OCI-LY1 (cell line): ENCODE measurements around the gene CDK10.

Experiments
- H2AFZ ChIP-seq: fragments of 200-600 bp; sonication (generic), shearing (Covaris generic); 2 replicates; pipeline ENCODE4 v1.6.0; 2014; ENCODE audit warnings: antibody characterized with exemption, mild to moderate bottlenecking, low read length
- H3F3A ChIP-seq: fragments of 200-600 bp; sonication (generic), shearing (Covaris generic); 2 replicates; pipeline ENCODE4 v1.6.0; 2014; ENCODE audit warnings: mild to moderate bottlenecking, antibody characterized with exemption, low read length, moderate library complexity; ENCODE audit not compliant: insufficient read depth
- H3K27ac ChIP-seq: fragments of 200-600 bp; sonication (generic); 2 replicates; pipeline ENCODE4 v1.5.1; 2014; ENCODE audit warnings: low read length, mixed run types, mild to moderate bottlenecking, low read depth; ENCODE audit not compliant: poor library complexity, severe bottlenecking
- H3K27me3 ChIP-seq: fragments of 200-600 bp; sonication (generic); 2 replicates; pipeline ENCODE4 v1.6.0; 2014; ENCODE audit warnings: antibody characterized with exemption, mild to moderate bottlenecking, low read length, moderate library complexity; ENCODE audit not compliant: insufficient read depth
- H3K36me3 ChIP-seq: fragments of 200-600 bp; sonication (generic); 2 replicates; pipeline ENCODE4 v1.6.1; 2014; ENCODE audit warnings: mild to moderate bottlenecking, antibody characterized with exemption, low read length, moderate library complexity, mixed read lengths; ENCODE audit not compliant: insufficient read depth
- H3K4me1 ChIP-seq: fragments of 200-600 bp; sonication (generic); 2 replicates; pipeline ENCODE4 v1.5.1; 2014; ENCODE audit warnings: mild to moderate bottlenecking, low read length, moderate library complexity; ENCODE audit not compliant: insufficient read depth, severe bottlenecking
- H3K4me2 ChIP-seq: fragments of 200-600 bp; sonication (generic), shearing (Covaris generic); 2 replicates; pipeline ENCODE4 v1.6.1; 2014; ENCODE audit warnings: low read length
- H3K4me3 ChIP-seq: fragments of 200-600 bp; sonication (generic); 2 replicates; pipeline ENCODE4 v1.5.1; 2014; ENCODE audit warnings: low read length, low read depth, mild to moderate bottlenecking, mixed read lengths; ENCODE audit not compliant: poor library complexity, severe bottlenecking
- H3K79me2 ChIP-seq: fragments of 200-600 bp; shearing (Covaris generic); 2 replicates; pipeline ENCODE4 v1.6.1; 2016; ENCODE audit warnings: mixed run types, low read length, mixed read lengths; ENCODE audit not compliant: insufficient read depth
- H3K9ac ChIP-seq: fragments of 200-600 bp; sonication (generic), shearing (Covaris generic); 2 replicates; pipeline ENCODE4 v1.6.1; 2014; ENCODE audit warnings: mild to moderate bottlenecking, low read length, mixed read lengths
- H3K9me2 ChIP-seq: fragments of 200-600 bp; sonication (generic), shearing (Covaris generic); 2 replicates; pipeline ENCODE4 v1.6.1; 2014; ENCODE audit warnings: low read depth, mild to moderate bottlenecking, low read length, mixed read lengths
- H3K9me3 ChIP-seq: fragments of 200-600 bp; shearing (Covaris generic); 2 replicates; pipeline ENCODE4 v1.6.1; 2014; ENCODE audit warnings: low read length, mixed read lengths
- H4K20me1 ChIP-seq: fragments of 200-600 bp; sonication (generic), shearing (Covaris generic); 2 replicates; pipeline ENCODE4 v1.6.0; 2016; ENCODE audit warnings: mild to moderate bottlenecking, low read length; ENCODE audit not compliant: insufficient read depth
- CTCF ChIP-seq: fragments of 200-600 bp; sonication (generic), shearing (Covaris generic); IDR thresholded peaks from 2 replicates; pipeline ENCODE4 v1.5.1; 2017; ENCODE audit warnings: mild to moderate bottlenecking, antibody characterized with exemption, low read length, moderate library complexity, mixed read lengths
- EZH2 ChIP-seq: fragments of 200-600 bp; sonication (generic), shearing (Covaris generic); IDR thresholded peaks from 2 replicates; pipeline ENCODE4 v1.8.0; 2017; ENCODE audit warnings: borderline replicate concordance, mixed run types, mild to moderate bottlenecking, antibody characterized with exemption, low read length, moderate library complexity, mixed read lengths

CDK10 gene

GRCh38 chr16:89639385-89639784, 47.1 kb upstream of the CDK10 start:
- Histone ChIP-seq H3K9ac (no peak overlapping the region), H4K20me1 (no peaks in the 10 kb centered on the region), H2AFZ (no peak overlapping the region), H3K27ac (no peak overlapping the region), H3K27me3 (peaks cover 5% of the 10 kb centered on the region; the same call in 1 of the 2 replicates), H3K4me1 (no peaks in the 10 kb centered on the region), H3K4me2 (no peak overlapping the region), H3K9me3 (no peaks in the 10 kb centered on the region), H3F3A (no peaks in the 10 kb centered on the region), H3K9me2 (no peaks in the 10 kb centered on the region), H3K79me2 (no peaks in the 10 kb centered on the region), H3K4me3 (no peak overlapping the region), H3K36me3 (no peaks in the 10 kb centered on the region)
- no peak for TF ChIP-seq EZH2

- Histone ChIP-seq H2AFZ (no peak overlapping the region), H3K4me1 (no peaks in the 10 kb centered on the region), H3K4me2 (no peak overlapping the region), H3F3A (no peaks in the 10 kb centered on the region), H4K20me1 (no peaks in the 10 kb centered on the region), H3K36me3 (peaks cover 15% of the 10 kb centered on the region), H3K9me3 (no peaks in the 10 kb centered on the region), H3K9me2 (no peaks in the 10 kb centered on the region), H3K27ac (no peak overlapping the region), H3K79me2 (no peaks in the 10 kb centered on the region), H3K9ac (no peak overlapping the region), H3K4me3 (no peak overlapping the region), H3K27me3 (peaks cover 5% of the 10 kb centered on the region; the same call in 1 of the 2 replicates)
- TF ChIP-seq EZH2 (no peak), CTCF (no peak)
These were observed 44.9 kb upstream of the CDK10 start for GRCh38 chr16:89641458-89642119.

GRCh38 chr16:89642574-89642973, 43.9 kb upstream of the CDK10 start:
- Histone ChIP-seq H3K36me3 (peaks cover 23% of the 10 kb centered on the region), H2AFZ (no peak overlapping the region), H4K20me1 (no peaks in the 10 kb centered on the region), H3K79me2 (no peaks in the 10 kb centered on the region), H3K27me3 (peaks cover 5% of the 10 kb centered on the region; the same call in 1 of the 2 replicates), H3K4me3 (no peak overlapping the region), H3K9me2 (no peaks in the 10 kb centered on the region), H3K9ac (no peak overlapping the region), H3K4me2 (no peak overlapping the region), H3K9me3 (no peaks in the 10 kb centered on the region), H3K27ac (no peak overlapping the region), H3F3A (no peaks in the 10 kb centered on the region), H3K4me1 (no peaks in the 10 kb centered on the region)
- TF ChIP-seq EZH2 (no peak), CTCF (no peak)
